Ovary (tissue), 3 donors: Measurements from ENCODE around the gene TLE5.

ENCODE experiments used
- CTCF ChIP-seq, 3 donors: fragments of 450-650 bp in 2 of 3; fragments of 200-600 bp in 1 of 3; IDR thresholded peaks; one replicate each; pipeline versions ENCODE4 v1.5.1 to v1.8.0; 2016 to 2022; ENCODE audit warnings: antibody characterized with exemption in 3 of 3, mild to moderate bottlenecking in 1 of 3
- EP300 ChIP-seq: sonication (generic); formaldehyde crosslinking; IDR thresholded peaks from one replicate; pipeline ENCODE4 v1.6.1; 2017; ENCODE audit warnings: antibody characterized with exemption
- POLR2A ChIP-seq: fragments of 450-650 bp; IDR thresholded peaks from one replicate; pipeline ENCODE4 v1.6.1; 2017; ENCODE audit warnings: antibody characterized with exemption, mild to moderate bottlenecking, moderate library complexity
- donor health status: DM: no; HTN: no; CAD: no.

- TF ChIP-seq POLR2A (no peak), CTCF (IDR thresholded peaks at IDR 0.05) (no peak), EP300 (no peak)
These were observed 51.4 kb downstream of the TLE5 start for GRCh38 chr19:3010871-3011270.
